ENCODE data around the gene GAS2L1. TPM values are rescaled to one million over a fixed set of nuclear protein-coding genes. Genes with fewer than 3 reads are reported as not detected.

Gene GAS2L1
- total and polyA plus RNA-seq, 2 donors (not counting 3 experiments of a cell fraction or from before 2014, with no cell fraction given), result 30.5 to 44.0 TPM

DNA sequence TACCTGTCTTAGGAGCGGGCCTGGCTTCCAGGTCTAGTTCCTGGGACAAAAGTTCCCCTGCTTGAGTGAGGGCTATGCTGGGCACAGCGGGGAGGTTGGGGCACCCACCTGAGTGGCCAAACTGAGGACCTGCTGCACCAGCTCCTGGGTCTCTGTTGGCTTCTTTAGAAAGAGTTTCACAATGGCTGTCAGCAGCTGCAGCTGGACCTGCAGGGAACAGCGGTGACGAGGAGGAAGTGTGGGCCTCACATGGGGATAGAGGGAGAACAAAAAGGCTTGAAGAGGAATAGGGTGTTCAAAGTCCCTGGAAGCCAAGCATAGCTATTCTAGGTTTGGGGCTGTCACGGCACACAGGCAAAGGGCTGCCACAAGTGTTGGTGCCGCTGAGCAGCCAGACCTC lies 35.7 kb downstream of the GAS2L1 start:
- H3K4me3 ChIP-seq (replicated peaks in 1 of 3; ENCODE audit: insufficient read depth in 1 of 3, low read depth in 1 of 3, low read length in 3 of 3), result no peak overlapping the region
- no peak overlapping the region for H2AFZ ChIP-seq (ENCODE audit: low read depth, low read length)
- dilution Hi-C loops (cut with MboI; ENCODE audit: extremely low pct_ligation_motif_present, low sequenced_read_pairs), result no loop called here
- H3K9me3 ChIP-seq (replicated peaks; ENCODE audit: control insufficient read depth, insufficient read depth, low read length), result no peaks in the 10 kb centered on the region
- no peaks in the 10 kb centered on the region for H3K4me1 ChIP-seq (ENCODE audit: control insufficient read depth, extremely low read depth, insufficient read depth, low read length)
- H3K9me1 ChIP-seq (replicated peaks; ENCODE audit: control insufficient read depth, extremely low read depth, insufficient read depth, low read length), result no peaks in the 10 kb centered on the region
- H3K4me2 ChIP-seq (ENCODE audit: insufficient read depth, low read length), result no peak overlapping the region
- intact Hi-C loops (cut with micrococcal nuclease), result no loop called here
- H3K27ac ChIP-seq (ENCODE audit: insufficient read depth, low read depth, low read length), result no peak overlapping the region
- ChIA-PET POLR2A (interaction anchor here (0.7 kb wide), 1 partner anchor 22 kb away, joined by 3 read pairs; no protein-coding TSS in a partner anchor), CTCF (no interaction called here)
- TF ChIP-seq MAX (IDR thresholded peaks at IDR 0.05; ENCODE audit: insufficient read depth, insufficient read length), result no peak
- TF ChIP-seq EZH2 (IDR thresholded peaks at IDR 0.05; ENCODE audit: borderline replicate concordance, low read depth, low read length, severe bottlenecking), result no peak
- TF ChIP-seq, protein P1, sequence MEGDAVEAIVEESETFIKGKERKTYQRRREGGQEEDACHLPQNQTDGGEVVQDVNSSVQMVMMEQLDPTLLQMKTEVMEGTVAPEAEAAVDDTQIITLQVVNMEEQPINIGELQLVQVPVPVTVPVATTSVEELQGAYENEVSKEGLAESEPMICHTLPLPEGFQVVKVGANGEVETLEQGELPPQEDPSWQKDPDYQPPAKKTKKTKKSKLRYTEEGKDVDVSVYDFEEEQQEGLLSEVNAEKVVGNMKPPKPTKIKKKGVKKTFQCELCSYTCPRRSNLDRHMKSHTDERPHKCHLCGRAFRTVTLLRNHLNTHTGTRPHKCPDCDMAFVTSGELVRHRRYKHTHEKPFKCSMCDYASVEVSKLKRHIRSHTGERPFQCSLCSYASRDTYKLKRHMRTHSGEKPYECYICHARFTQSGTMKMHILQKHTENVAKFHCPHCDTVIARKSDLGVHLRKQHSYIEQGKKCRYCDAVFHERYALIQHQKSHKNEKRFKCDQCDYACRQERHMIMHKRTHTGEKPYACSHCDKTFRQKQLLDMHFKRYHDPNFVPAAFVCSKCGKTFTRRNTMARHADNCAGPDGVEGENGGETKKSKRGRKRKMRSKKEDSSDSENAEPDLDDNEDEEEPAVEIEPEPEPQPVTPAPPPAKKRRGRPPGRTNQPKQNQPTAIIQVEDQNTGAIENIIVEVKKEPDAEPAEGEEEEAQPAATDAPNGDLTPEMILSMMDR (IDR thresholded peaks at IDR 0.05; ENCODE audit: extremely low read depth in 1 of 2, insufficient read depth in 1 of 2, low read depth in 1 of 2, low read length in 2 of 2), result no peak
- no peak for TF ChIP-seq FOS (IDR thresholded peaks at IDR 0.05; ENCODE audit: borderline replicate concordance, insufficient read depth, low read length)
- no peak for TF ChIP-seq GATA2 (IDR thresholded peaks at IDR 0.05; ENCODE audit: insufficient read depth, insufficient read length, low read depth, low read length)
- TF ChIP-seq POLR2A (IDR thresholded peaks at IDR 0.05; ENCODE audit: low read depth, low read length), result no peak
- no TSS peak for BruUV-seq (replicated peaks)
- DNase-seq (ENCODE audit: low read depth, low spot score), result no peak
- H3K36me3 ChIP-seq (ENCODE audit: control insufficient read depth in 2 of 2, extremely low read depth in 1 of 2, insufficient read depth in 2 of 2, low read length in 2 of 2), result peaks cover 15 to 76% of the 10 kb centered on the region in 2 experiments
- H3K79me2 ChIP-seq (ENCODE audit: control insufficient read depth, insufficient read depth, low read length), result no peaks in the 10 kb centered on the region
- H3K27me3 ChIP-seq (ENCODE audit: control insufficient read depth in 2 of 2, insufficient read depth in 2 of 2, low read length in 2 of 2), result no peaks in the 10 kb centered on the region
- H4K20me1 ChIP-seq (replicated peaks; ENCODE audit: control insufficient read depth, extremely low read depth, insufficient read depth, low read length), result no peaks in the 10 kb centered on the region
- no peak for FAIRE-seq
- H3K9ac ChIP-seq (replicated peaks; ENCODE audit: extremely low read depth, insufficient read depth, low read length), result no peak overlapping the region
